ENCODE data around the gene ENDOG.

The ENDOG gene

DNA sequence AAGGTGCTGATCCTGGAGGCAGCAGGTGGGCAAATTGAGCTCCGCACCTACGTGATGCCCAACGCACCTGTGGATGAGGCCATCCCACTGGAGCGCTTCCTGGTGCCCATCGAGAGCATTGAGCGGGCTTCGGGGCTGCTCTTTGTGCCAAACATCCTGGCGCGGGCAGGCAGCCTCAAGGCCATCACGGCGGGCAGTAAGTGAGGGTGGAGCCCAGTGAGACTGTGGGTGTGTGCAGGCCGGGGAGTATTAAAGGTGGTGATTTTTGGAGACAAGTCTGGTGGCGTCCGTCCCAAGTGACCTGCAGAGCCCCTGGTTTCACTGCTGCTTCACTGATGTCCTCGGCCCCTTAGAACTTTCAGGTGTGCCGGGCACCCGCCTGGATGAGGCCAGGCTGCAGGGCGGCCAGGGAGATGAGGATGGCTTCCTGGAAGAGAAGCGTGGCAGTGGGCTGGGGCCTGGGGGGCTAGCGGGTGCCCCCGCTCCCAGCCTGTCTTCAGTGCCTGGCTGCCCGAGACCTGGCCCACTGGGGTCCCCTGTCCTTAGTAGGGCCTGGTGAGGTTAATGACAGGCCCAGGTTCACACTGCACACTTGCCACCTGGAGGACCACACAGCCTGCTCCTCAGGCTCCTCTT is 4.2 kb downstream of the ENDOG start:
- no peaks in the 10 kb centered on the region for H3K27me3 ChIP-seq (ENCODE audit: insufficient read depth, low read length)
- H3K4me1 ChIP-seq (ENCODE audit: insufficient read depth, low read length), result no peaks in the 10 kb centered on the region
- H3K4me3 ChIP-seq (ENCODE audit: low read length), result no peak overlapping the region
- H3K9ac ChIP-seq (ENCODE audit: low read depth, low read length), result no peak overlapping the region
- H3K9me3 ChIP-seq (ENCODE audit: insufficient read depth, low read depth, low read length), result no peaks in the 10 kb centered on the region
- H3K27ac ChIP-seq (ENCODE audit: low read length), result no peak overlapping the region
- H3K36me3 ChIP-seq (ENCODE audit: insufficient read depth, low read depth, low read length), result peaks cover 63% of the 10 kb centered on the region

DNA sequence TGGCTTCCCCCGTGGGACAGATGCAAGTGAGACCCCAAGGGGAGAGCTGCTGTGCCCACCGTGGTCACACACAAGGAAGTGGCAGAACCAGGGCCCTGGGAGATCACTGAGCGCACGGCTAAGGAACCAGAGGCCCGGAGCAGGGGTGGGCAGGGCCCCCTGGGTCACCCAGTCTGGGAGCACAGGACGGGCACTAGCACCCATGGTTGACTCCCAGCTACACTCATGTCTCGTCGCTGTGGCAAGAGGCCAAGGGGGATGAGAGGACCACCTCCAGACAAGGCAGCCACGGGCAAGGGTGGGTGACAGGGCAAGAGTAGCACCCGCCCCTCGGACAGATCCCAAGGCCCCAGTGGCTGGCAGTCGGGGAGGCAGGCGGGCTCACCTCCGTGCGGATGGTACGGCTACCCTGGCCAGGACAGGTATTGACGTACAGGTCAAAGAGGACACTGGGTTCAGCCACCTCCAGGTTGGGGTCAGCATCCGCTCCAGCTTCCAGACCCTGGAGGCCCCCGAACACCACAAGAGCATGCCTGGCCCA is 5.1 kb downstream of the ENDOG start:
- Histone ChIP-seq H3K4me3 (ENCODE audit: low read length) (no peak overlapping the region), H3K9ac (ENCODE audit: low read depth, low read length) (no peak overlapping the region), H3K27me3 (ENCODE audit: insufficient read depth, low read length) (no peaks in the 10 kb centered on the region), H3K36me3 (ENCODE audit: insufficient read depth, low read depth, low read length) (peaks cover 70% of the 10 kb centered on the region), H3K9me3 (ENCODE audit: insufficient read depth, low read depth, low read length) (no peaks in the 10 kb centered on the region), H3K27ac (ENCODE audit: low read length) (no peak overlapping the region), H3K4me1 (ENCODE audit: insufficient read depth, low read length) (0 out of 2 replicates have a peak, but pooled peaks cover under 1% of the 10 kb centered on the region)

DNA sequence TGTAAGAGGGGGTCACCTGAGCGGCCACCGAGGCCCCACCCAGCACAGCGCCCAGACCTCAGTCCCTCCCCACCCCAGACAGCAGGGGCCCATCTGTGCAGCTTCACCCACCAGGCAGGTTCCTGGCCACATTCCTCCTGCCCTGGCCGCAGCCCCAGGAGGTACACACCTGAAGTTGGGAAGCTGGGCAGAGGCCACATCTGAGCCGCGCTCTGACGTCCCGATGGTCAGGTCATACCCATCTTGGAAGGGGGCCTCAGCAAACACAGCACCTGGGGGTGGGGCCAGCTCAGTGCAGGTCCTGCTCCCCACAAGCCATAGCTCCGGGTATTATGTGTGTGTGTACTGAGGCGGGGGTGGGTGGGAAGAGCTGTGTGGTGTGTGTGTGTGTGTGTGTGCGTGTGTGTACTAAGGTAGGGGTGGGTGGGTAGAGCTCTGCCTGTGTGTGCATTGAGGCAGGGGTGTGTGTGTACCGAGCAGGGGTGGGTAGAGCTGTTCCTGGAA is 5.7 kb downstream of the ENDOG start:
- Histone ChIP-seq H3K27me3 (ENCODE audit: insufficient read depth, low read length) (no peaks in the 10 kb centered on the region), H3K9me3 (ENCODE audit: insufficient read depth, low read depth, low read length) (no peaks in the 10 kb centered on the region), H3K4me3 (ENCODE audit: low read length) (no peak overlapping the region), H3K36me3 (ENCODE audit: insufficient read depth, low read depth, low read length) (peaks cover 70% of the 10 kb centered on the region), H3K27ac (ENCODE audit: low read length) (no peak overlapping the region), H3K4me1 (ENCODE audit: insufficient read depth, low read length) (0 out of 2 replicates have a peak, but pooled peaks cover 4% of the 10 kb centered on the region), H3K9ac (ENCODE audit: low read depth, low read length) (no peak overlapping the region)

DNA sequence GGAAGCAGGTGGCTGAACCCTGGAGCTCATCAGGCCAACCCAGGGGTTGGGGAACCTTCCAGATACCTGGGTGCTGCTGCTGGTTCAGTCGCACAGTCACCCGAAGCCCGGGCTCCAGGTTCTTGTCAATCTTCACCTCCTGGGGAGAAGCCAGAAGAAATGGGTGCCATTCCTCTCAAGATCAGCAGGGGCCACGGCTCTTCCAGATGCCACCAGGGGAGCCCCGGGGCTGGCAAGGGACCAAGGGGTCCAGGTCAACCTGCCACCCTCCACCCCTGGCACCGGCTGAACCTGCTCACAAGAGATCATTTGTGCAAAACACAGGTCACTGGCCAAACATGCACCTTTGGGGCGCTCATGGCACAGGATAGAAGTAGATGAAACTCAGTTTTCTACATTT is 6.6 kb downstream of the ENDOG start:
- H3K4me1 ChIP-seq (ENCODE audit: insufficient read depth, low read length), result 0 out of 2 replicates have a peak, but pooled peaks cover 4% of the 10 kb centered on the region
- no peaks in the 10 kb centered on the region for H3K27me3 ChIP-seq (ENCODE audit: insufficient read depth, low read length)
- no peak overlapping the region for H3K4me3 ChIP-seq (ENCODE audit: low read length)
- no peak overlapping the region for H3K27ac ChIP-seq (ENCODE audit: low read length)
- H3K9ac ChIP-seq (ENCODE audit: low read depth, low read length), result no peak overlapping the region
- H3K36me3 ChIP-seq (ENCODE audit: insufficient read depth, low read depth, low read length), result peaks cover 70% of the 10 kb centered on the region
- no peaks in the 10 kb centered on the region for H3K9me3 ChIP-seq (ENCODE audit: insufficient read depth, low read depth, low read length)

DNA sequence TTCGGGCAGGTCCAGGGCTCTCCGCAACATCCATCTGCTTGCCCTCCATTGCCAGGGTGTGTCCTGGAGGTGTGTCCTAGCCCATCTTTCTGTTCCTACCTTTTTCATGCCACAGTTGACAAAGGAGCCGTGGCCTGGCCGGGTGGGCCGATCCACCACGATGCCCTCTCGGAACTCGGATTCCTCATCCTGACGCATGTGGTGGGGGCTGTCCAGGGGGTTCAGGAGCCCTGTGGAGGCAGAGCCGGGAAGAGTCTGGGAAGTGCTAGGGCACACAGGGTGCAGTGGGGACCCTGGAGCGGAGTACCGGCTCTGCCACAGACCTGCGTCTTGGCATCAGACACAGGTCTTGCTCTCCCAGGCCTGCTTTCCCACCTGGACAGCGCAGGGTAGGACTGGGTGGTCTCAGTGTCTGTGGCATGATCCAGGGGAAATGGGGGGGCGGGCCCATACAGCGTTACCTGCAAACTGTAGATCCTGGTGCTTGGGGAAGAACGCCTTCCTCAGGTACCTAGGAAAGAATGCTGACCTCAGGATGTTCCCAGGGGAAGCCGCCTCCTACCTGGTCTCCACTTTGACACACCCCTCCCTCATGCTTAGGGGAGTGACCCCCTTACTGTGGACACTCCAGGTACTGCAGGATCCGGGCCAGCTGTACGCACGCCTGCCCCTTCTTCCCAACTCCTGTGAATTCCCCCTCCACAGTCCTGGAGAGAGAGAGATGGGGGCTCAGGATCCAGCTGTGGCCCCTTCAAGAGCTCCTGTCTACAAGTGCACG is 7.8 kb downstream of the ENDOG start:
- Histone ChIP-seq H3K4me1 (ENCODE audit: insufficient read depth, low read length) (0 out of 2 replicates have a peak, but pooled peaks cover 4% of the 10 kb centered on the region), H3K9ac (ENCODE audit: low read depth, low read length) (no peak overlapping the region), H3K9me3 (ENCODE audit: insufficient read depth, low read depth, low read length) (no peaks in the 10 kb centered on the region), H3K27ac (ENCODE audit: low read length) (no peak overlapping the region), H3K36me3 (ENCODE audit: insufficient read depth, low read depth, low read length) (peaks cover 70% of the 10 kb centered on the region), H3K4me3 (ENCODE audit: low read length) (no peak overlapping the region), H3K27me3 (ENCODE audit: insufficient read depth, low read length) (no peaks in the 10 kb centered on the region)

DNA sequence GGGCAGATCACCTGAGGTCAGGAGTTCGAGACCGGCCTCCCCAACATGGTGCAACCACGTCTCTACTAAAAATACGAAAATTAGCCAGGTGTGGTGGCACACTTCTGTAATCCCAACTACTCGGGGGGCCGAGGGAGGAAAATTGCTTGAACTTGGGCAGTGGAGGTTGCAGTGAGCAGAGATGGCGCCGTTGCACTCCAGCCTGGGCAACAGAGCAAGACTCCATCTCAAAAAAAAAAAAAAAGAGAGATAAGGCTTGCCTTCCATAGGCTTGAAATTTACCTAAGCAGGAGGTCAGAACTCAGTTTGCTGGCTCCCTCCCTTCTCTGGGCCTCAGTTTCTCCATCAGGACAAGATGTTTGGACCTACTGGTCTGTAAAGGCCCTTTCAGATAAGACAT is 10.0 kb downstream of the ENDOG start:
- Histone ChIP-seq H3K4me3 (ENCODE audit: low read length) (peak overlapping the region; percentile 83; the same call in 1 of the 2 replicates), H3K27me3 (ENCODE audit: insufficient read depth, low read length) (no peaks in the 10 kb centered on the region), H3K9me3 (ENCODE audit: insufficient read depth, low read depth, low read length) (no peaks in the 10 kb centered on the region), H3K27ac (ENCODE audit: low read length) (no peak overlapping the region), H3K9ac (ENCODE audit: low read depth, low read length) (no peak overlapping the region), H3K4me1 (ENCODE audit: insufficient read depth, low read length) (0 out of 2 replicates have a peak, but pooled peaks cover 4% of the 10 kb centered on the region), H3K36me3 (ENCODE audit: insufficient read depth, low read depth, low read length) (peaks cover 61% of the 10 kb centered on the region)

DNA sequence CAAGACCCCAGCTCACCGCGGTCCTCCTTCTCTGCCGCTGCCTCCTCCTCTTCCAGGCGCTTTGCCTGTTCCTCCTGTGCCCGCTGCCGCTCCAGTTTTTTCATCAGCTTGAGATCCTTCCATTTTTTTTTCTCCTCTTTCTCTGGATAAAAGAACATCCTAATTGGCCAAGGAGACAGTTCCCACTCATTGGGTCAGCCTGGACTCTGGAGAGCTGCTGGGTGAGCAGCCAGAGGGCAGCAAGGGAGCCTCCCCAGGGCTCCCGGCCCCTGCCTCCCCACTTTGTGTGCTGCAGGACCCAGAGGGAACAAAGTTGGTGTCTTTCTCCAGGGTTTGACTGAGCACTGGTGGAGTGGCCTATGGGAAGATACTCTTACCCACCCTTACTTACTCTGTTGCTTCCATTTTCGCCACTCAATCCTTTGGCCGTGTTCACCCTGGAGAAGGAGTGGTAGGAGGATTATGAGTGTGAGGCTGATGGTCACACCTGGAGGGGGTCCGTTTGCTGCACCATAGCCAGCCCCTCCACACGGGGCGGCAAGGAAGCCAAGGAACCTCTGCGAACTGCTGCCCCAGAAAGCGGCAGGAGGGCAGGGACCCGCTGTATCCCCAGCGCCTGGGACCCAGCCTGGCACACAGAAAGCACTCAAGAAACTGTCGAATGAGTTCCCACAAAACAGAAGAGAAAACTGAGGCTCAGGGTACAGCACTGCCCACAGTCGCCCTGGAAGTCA is 10.6 kb downstream of the ENDOG start:
- peak overlapping the region; percentile 85 for H3K9ac ChIP-seq (ENCODE audit: low read depth, low read length)
- no peaks in the 10 kb centered on the region for H3K27me3 ChIP-seq (ENCODE audit: insufficient read depth, low read length)
- H3K36me3 ChIP-seq (ENCODE audit: insufficient read depth, low read depth, low read length), result peaks cover 61% of the 10 kb centered on the region
- H3K4me3 ChIP-seq (ENCODE audit: low read length), result peak overlapping the region; percentile 83
- H3K9me3 ChIP-seq (ENCODE audit: insufficient read depth, low read depth, low read length), result no peaks in the 10 kb centered on the region
- 0 out of 2 replicates have a peak, but pooled peaks cover 4% of the 10 kb centered on the region for H3K4me1 ChIP-seq (ENCODE audit: insufficient read depth, low read length)
- H3K27ac ChIP-seq (ENCODE audit: low read length), result peak overlapping the region; percentile 13

DNA sequence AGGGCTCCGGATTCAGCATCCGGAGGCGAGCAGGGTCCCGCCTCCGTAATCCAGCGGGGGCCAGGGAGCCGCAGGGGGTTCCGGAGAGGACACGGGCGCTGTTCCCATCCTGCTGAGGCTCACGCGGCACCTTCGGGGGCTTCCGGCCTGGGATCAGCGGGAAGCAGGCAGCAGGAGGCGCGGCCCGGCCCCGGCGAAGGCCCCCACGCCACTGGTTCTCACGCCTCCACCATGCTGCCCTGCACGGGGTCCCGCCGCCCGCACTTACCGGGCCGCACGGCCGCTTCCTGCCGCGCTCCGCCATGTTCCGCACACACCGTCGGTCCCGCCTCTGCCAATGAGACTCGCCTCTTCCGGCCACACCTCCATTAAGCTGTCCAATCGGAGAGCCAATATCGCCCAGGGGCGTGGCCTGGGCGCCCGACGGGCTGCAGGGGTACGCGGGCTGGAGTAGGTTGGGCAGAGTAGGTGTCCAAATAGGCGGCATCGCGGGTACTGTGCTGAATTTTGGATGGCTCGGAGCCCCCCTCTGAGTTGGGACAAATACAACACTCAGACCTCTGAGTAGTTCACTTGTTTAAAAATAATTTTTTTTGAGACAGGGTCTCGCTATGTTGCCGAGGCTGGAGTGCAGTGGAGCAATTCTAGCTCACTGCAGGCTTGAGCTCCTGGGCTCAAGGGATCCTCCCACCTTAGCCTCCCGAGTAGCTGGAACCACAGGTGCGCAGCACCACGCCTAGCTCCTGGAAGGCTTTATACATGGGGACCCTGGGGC is 11.4 kb downstream of the ENDOG start, which contains the start of gene SPOUT1:
SPOUT1 (minus strand) TSS at position 318 of the 775 bp plus-strand sequence; CDS start at position 304, 14 bp downstream.
- H3K4me3 ChIP-seq (ENCODE audit: low read length), result peak within 1 kb of the TSS; percentile 83
- H3K9ac ChIP-seq (ENCODE audit: low read depth, low read length), result peak within 1 kb of the TSS; percentile 85
- no peaks in the 10 kb centered on the region for H3K9me3 ChIP-seq (ENCODE audit: insufficient read depth, low read depth, low read length)
- H3K4me1 ChIP-seq (ENCODE audit: insufficient read depth, low read length), result 0 out of 2 replicates have a peak, but pooled peaks cover 4% of the 10 kb centered on the region
- H3K27me3 ChIP-seq (ENCODE audit: insufficient read depth, low read length), result no peaks in the 10 kb centered on the region
- H3K27ac ChIP-seq (ENCODE audit: low read length), result peak within 1 kb of the TSS; percentile 13
- peaks cover 53% of the 10 kb centered on the region for H3K36me3 ChIP-seq (ENCODE audit: insufficient read depth, low read depth, low read length)

DNA sequence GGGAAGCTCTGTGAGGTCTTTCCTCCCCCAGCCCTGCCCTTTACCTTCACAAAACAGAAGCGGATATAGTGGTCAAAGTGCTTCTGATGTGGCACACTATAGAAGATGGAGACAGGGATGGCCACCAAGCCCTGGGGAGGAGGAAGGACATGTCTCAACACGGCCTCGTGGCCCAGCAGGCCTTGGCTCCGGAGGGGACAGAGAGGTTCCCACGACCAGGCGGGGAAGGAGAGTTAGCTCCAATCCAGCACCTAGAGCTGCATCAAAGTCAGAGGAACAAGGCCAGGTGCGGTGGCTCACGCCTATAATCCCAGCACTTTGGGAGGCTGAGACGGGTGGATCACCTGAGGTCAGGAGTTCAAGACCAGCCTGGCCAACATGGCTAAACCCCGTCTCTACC is 15.4 kb downstream of the ENDOG start:
- Histone ChIP-seq H3K27ac (ENCODE audit: low read length) (no peak overlapping the region), H3K9ac (ENCODE audit: low read depth, low read length) (no peak overlapping the region), H3K9me3 (ENCODE audit: insufficient read depth, low read depth, low read length) (no peaks in the 10 kb centered on the region), H3K4me3 (ENCODE audit: low read length) (no peak overlapping the region), H3K4me1 (ENCODE audit: insufficient read depth, low read length) (0 out of 2 replicates have a peak, but pooled peaks cover under 1% of the 10 kb centered on the region), H3K36me3 (ENCODE audit: insufficient read depth, low read depth, low read length) (peaks cover 34% of the 10 kb centered on the region; the same call in 1 of the 2 replicates), H3K27me3 (ENCODE audit: insufficient read depth, low read length) (no peaks in the 10 kb centered on the region)

DNA sequence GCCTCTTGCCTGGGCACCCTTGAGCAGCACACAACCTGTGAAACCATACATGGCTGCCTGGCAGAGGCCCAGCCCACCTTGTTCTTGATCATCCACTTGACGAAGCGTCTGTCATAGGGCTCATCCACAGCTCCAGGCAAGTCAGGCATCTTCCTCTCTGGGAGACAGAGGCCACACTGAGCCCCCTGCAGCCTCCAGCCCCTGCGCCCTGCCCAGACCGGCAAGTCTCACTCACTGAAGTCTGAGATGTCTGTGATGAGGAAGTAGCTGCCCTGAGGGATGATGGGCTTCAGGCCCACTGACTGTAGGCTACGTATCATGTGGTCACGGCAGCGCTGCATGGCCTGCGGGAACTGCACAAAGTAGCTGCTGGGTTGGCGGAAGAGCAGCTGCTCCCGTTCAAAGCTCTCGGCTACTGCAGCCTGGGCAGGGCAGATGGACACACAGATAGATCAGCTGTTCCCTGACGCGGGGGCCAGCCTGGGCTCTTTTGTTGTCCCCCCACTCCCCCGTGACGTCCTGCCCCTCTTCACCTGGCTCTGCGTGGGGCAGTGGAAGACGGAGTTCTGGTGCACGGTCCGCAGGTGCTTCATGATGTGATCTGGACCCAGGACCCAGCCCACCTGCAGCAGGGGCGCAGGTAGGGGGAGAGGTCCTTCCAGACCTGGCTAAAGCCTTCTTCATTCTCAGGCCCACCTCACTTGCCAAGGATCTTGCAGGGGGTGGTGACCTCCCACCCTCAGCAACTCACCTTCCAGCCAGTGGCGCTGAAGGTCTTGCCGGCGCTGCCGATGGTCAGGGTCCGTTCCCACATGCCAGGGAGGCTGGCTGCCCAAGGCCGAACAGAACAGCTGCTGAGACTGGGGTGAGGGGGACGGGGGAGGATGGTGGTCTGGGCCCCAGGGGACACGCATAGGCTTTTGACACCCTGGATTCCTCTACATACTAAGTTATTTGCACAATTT is 17.2 kb downstream of the ENDOG start:
- no peak overlapping the region for H3K27ac ChIP-seq (ENCODE audit: low read length)
- no peaks in the 10 kb centered on the region for H3K9me3 ChIP-seq (ENCODE audit: insufficient read depth, low read depth, low read length)
- H3K4me3 ChIP-seq (ENCODE audit: low read length), result no peak overlapping the region
- H3K36me3 ChIP-seq (ENCODE audit: insufficient read depth, low read depth, low read length), result peaks cover 35% of the 10 kb centered on the region; the same call in 1 of the 2 replicates
- no peak overlapping the region for H3K9ac ChIP-seq (ENCODE audit: low read depth, low read length)
- H3K4me1 ChIP-seq (ENCODE audit: insufficient read depth, low read length), result no peaks in the 10 kb centered on the region
- no peaks in the 10 kb centered on the region for H3K27me3 ChIP-seq (ENCODE audit: insufficient read depth, low read length)

All from iPS-20b (cell line).